Measurements from ENCODE around the gene ACVR2B.
"Not testable (repeated sequence)": the region's sequence is repeated elsewhere in the genome, so short reads cannot be mapped to it uniquely, and the experiment has no call there.

DNA sequence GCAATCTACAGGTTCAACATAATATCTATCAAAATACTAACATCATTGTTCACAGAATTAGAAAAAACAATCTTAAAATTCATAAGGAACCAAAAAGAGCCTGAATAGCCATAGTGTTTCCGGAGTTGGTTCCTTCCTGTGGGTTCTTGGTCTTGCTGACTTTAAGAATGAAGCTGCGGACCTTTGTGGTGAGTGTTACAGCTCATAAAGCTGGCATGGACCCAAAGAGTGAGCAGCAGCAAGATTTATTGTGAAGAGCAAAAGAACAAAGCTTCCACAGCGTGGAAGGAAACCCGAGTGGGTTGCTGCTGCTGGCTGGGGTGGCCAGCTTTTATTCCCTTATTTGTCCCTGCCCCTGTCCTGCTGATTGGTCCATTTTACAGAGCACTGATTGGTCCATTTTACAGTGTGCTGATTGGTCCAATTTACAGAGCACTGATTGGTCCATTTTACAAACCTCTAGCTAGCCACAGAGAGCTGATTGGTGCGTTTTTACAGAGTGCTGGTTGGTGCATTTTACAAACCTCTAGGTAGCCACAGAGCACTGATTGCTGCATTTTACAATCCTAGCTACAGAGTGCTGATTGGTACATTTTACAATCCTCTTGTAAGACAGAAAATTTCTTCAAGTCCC is 15.1 kb upstream of the ACVR2B start:
- not testable (repeated sequence) for TF ChIP-seq TAF1, POLR2AphosphoS5 (IDR thresholded peaks at IDR 0.05; ENCODE audit: low read depth, low read length)
